Hepatic stellate cell (primary cell): Measurements from ENCODE around the gene FOXF2.
"Not testable (repeated sequence)": the region's sequence is repeated elsewhere in the genome, so short reads cannot be mapped to it uniquely, and the experiment has no call there.

Source experiments
- DNase-seq: peaks from one replicate; pipeline ENCODE4 v3.0.0; 2011; ENCODE audit warnings: low spot score

Gene FOXF2

DNA sequence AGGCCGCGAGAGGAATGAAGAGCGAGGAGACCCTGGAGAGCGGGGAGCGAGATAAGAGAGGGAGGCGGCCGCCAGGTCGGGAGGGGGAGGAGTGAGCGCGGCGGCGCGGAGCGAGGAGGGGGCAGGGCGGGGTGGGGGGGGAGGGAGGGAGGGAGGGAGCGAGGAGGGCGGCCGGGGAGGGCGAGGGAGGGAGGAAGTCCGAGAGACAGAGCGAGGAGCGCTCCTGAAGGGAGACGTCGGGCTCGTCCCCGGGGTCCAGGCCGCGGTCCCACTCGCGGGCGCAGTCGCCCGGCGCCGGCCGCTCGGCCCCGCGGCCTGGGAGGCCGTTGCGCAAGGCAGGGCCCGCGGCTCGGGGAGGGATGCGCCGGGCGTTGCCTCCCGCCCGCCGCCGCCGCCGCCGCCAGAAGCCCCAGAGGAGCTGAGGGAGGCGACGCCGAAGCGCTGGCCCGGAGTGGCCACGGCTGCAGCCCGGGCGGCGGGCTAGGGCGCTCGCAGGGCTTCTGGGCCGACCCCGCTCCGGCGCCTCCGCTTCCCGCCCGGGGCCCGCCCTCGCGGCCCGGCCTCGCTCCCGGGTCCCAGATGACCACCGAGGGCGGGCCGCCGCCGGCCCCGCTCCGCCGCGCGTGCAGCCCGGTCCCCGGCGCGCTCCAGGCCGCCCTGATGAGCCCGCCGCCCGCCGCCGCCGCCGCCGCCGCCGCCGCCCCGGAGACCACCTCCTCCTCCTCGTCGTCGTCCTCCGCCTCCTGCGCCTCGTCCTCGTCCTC, at the start of gene FOXF2:
TSS of gene FOXF2 (plus strand) at position 208 of the 764 bp plus-strand sequence. CDS start at position 580, 372 bp downstream.
- no peak for DNase-seq

DNA sequence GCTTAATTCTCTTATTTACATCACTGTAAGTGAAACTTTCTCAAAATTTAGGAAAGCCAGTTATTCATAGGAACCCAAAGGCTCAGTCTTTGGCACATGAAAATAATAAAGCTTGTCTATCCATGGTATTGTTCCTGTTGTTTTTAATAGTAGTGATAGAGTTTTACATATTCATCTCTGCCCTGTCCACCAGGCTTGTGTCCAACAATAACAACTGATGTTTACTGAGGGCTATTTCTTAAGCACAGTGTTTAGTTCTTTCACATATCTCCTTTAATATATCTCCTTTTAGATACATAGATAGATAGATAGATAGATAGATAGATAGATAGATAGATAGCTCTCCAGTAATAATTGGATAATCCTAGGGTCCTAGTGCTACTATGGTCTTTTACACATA, 43.3 kb upstream of the FOXF2 start:
- no peak for DNase-seq

DNA sequence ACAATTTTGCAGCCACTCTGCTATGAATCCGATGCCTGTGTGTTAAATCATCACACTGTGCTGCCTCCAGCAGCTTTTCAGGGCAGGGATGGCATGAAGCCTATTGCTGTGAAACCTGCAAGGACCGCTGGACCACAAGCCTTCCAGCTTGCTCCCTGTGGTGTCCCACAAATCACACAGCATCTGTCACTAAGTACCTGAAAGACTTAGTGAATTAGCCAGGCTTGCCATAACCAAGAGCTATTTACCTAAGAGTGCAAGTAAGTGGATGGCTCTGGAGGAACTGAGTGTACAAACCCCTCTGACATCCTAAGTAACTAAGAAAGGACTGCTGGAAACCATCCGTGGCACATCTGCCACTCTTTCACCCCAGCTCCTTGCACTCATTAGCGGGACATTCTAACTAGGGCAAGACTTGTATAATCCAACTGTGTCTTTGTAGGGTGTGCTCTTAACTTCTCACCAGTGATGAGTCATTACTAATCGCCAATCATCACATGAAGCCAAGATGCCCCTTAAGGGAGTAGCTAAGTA, 42.8 kb upstream of the FOXF2 start:
- no peak for DNase-seq

DNA sequence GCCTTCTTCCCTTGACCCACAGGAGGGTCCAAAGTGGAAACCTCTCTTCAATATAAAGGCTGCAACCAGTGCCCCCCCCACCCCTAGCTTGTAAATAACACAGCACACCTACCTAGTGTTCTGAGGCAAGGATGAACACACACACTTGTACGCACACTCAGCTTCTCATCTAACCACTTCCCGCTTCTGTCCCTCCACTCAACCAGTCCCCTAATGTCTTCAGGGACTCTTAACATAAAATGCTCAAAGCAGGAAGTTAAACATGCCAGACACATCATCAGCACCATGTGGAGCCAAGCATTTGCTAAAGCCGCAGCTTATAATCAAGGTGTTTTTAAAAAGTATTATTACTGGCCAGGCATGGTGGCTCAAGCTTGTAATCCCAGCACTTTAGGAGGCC, 42.2 kb upstream of the FOXF2 start:
- no peak for DNase-seq

DNA sequence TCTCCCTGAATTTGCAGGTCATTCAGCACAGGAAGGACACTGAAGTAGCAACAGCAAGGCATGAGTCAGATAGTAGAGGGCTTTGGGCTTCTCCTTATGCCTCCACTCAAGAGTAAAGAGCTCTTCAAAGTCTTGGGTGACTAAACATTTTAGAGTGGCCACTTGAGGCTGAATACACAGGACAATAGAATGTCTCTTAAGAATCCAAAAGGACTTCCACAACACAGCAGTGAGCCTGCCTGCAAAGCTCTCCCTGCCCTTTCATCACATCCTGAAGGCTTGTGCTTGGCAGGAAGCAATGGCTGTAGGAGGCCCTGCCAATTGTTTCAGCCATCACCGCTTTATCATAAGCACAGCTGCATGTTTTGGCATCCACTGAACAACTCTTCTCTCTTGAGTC, 40.7 kb upstream of the FOXF2 start:
- DNase-seq = no peak

DNA sequence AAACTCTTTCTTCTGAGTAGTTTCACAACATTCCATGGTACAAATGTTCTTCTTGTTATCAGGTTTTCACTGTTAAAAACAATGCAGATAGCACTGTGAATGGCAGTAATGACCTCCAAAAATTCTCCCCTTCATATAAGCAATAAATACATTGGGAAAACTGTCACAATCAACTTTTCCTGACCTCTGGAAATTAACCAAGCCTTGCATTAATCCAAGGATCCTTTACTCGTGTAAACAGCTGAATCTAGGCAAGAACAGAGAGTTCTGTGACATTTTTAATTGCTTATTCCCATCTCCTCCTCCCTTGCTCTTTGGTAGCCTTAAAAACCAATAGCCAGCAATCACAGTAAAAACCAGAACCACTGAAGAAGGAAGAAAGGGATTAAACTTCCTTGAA, 39.7 kb upstream of the FOXF2 start:
- no peak for DNase-seq

DNA sequence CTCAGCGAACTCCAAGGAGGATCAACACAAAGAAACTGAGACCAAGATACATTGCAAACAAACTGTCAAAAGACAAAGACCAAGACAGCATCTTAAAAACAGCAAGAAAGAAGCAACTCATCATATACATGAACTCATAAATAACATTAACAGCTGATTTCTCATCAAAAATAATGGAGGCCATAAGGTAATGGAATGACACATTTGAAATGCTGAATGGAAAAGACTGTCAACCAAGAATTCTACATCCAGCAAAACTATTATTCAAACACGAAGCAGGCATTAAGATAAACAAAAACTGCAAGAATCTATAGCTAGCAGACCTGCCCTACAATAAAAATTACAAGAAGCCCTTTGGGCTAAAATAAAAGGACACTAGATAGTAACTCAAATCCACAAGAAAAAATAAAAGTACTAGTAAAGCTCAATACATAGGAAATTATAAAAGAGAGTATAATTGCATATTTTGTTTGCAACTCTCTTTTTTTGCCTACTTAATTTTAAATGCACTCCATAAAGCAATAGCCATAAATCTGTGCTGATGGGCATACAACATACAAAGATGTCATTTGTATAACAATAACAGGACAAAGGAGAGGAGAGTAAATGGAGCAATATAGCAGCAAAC, 37.9 kb upstream of the FOXF2 start:
- no peak for DNase-seq

DNA sequence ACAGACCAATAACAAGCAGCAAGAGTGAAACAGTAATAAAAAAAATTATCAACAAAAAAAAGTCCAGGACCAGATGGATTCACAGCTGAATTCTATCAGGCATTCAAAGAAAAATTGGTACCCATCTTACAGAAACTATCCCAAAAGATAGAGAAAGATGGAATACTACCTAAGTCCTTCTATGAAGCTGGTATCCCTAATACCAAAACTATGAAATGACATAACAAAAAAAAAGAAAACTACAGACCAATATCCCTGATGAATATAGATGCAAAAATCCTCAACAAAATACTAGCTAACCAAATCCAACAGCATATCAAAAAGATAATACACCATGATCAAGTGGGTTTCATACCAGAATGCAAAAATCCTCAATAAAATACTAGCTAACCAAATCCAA, 34.3 kb upstream of the FOXF2 start:
- not testable (repeated sequence) for DNase-seq

DNA sequence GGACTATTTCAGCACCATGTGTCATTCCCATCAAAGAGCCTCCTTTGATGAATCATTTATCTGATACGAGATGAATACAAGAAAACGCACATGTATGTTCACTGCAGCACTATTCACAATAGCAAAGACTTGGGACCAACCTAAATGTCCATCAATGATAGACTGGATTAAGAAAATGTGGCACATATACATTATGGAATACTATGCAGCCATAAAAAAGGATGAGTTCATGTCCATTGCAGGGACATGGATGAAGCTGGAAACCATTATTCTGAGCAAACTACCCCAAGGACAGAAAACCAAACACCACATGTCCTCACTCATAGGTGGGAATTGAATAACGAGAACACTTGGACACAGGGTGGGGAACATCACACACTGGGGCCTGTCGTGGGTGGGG, 27.7 kb upstream of the FOXF2 start:
- DNase-seq = not testable (repeated sequence)

DNA sequence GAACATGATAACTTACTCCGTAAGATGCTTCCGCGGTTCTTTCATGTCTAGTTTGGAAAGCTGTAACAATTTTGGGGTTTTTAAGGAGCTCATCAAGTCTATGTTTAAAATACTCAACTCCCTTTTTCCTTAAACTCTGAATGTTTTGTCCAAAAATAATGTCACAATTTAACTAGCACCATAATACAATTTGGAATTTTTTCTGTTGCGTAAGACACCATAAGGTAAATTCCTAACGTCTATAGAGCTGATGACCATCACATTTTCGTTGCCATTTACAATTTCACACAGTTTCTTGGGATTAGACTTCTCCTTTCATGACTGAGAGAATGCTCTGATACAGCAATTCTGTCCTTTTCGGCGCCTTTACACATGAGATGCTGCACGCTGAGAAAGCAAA, 26.7 kb upstream of the FOXF2 start:
- no peak for DNase-seq

DNA sequence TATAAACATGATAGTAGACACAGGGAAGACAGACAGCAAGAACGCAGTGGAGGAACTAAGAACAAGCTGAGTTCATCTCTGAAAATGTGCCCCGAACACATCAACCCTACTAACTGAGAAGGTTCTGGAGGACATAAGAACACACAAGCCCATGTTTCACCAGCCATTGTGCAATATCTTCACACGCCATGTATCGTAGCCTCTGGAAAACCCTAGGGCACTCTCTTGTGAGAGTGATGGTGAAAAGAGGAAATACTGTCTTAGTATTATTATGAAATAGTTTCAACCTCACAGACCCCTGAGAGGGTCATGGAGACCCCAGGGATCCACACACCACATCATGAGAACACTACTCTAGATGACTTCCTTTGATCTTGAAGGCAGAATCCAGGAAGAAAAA, 26.1 kb upstream of the FOXF2 start:
- DNase-seq = no peak

DNA sequence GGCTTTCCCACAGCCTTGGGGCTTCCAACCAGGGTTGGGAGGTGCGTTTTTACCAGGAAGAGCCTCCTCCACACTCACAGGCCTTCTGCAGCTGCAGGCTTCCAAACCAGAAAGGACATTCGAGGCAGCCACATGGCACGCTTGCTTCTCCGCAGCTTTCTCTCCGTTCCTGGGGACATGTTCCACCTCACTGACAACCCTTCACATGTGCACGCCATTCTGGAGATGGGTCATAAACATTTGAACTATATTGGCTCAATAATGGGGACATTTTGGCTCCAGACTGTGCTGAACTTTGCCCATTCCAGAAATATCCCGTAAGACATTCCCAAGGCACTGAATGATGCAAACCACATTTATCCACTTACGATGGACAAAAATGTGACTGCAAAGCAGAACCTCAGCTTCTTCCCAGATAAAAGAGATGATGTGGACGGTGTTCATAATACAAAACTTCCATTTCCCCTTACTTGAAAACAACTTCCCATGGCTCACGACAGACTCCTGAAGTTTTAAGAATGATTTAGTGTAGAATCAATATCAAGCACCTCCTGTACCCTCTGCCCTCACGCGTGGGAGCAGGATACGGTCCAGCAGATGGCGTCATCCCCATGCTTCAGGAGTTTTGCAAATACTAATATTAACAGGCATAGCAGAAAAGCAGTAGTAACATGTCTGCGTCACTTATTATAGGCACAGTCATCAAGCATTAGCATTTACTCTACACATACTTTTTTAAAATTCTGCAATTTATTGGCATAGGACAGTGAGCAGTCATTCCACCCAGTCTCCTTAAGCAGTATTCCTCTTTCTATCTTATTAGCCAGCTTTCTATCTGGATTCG, 25.4 kb upstream of the FOXF2 start:
- no peak for DNase-seq

DNA sequence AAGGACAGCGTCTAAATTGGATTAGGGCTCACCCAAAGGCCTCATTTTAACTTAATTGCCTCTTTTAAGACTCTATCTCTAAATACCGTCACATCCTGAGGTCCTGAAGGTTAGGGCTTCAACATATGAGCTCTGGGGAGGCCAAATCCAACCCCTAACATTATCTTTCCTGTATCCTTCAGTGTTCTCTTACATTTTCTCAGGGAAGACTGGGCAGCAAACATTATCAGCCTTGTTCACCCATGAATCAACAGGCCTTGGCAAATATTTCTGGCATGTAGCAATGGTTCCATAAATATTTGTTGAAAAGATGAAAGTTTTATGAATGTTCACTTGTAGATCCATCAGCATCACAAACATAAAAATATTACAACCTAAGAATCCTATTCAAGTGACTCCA, 24.6 kb upstream of the FOXF2 start:
- DNase-seq = no peak

DNA sequence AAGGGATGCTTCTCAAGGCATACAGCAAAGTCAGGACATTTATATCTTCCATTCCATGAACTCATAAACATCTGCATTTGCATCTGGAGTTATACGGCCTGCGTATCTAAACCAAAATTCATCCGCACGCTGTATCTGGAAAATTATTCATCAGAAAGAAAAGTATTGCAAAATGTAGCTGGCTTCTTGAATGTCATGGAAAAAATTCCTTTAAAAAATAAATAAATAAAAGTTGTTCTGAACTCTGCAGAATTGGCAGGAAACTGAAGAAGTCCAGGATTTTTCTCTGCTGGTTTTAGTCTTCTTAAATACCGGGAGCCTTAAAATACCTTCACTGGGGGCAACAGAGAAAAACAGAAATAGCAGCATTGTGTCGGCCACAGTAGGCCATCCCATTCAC, 23.7 kb upstream of the FOXF2 start:
- no peak for DNase-seq

DNA sequence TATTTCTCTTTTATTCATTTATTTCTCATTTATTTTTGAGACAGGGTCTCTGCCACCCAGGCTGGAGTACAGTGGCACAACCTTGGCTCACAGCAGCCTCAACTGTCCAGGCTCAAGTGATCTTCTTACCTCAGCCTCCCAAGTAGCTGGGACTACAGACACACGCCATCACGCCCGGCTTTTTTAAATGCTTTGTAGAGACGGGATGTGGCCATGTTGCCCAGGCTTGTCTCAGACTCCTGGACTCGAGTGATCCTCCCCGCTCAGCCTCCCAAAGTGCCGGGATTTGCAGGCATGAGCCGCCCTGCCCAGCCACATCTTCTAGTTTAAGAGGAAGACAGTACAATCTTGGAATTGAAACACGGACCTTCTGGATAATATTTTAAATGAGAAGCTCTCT, 21.6 kb upstream of the FOXF2 start:
- DNase-seq = no peak

DNA sequence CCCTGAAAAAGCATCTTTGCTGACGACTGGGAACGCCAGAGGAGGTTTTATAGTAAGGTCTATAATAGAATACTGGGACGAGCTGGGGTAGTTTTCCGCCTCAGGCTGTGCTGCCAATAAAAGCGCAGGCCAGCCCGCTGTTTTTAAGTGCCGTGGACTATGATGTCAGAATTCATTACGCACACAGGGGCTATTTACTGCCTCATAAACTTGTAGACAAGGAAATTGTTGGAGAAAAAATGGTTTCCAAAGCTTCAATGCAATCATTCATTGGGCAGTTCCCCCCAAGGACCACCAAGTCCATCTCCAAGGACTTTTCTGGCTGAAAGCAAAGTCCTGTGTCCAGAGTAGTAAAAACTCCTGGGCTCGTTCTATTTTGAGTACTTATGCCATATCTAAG, 20.4 kb upstream of the FOXF2 start:
- no peak for DNase-seq

DNA sequence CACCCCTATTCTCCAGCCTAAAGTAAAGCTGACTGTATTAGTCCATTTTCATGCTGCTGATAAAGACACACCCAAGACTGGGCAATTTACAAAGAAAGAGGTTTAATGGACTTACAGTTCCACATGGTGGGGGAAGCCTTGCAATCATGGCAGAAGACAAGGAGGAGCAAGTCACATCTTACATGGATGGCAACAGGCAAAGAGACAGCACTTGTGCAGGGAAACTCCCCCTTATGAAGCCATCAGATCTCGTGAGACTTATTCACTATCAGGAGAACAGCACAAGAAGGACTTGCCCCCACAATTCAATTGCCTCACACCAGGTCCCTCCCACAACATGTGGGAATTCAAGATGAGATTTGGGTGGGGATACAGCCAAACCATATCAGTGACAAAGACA, 19.7 kb upstream of the FOXF2 start:
- DNase-seq = not testable (repeated sequence)

DNA sequence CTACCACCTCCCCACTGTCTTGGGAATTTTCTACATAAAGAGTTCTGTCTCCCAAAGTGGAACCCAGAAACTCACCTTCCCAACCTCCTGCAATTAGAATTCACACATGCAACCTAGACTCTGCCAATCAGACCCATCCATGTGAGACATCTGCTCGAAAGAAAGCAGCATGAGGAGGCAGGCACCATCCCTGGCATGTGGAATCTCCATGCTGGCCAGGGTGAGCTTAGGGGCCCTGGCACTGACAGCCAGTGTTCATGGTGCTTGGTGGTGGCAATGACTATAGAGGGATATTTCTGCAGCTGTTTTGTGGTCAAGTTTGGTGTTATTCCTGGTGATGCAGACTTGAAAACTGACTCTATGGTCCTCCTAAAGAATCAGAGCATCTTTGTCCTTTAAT, 17.4 kb upstream of the FOXF2 start:
- no peak for DNase-seq

DNA sequence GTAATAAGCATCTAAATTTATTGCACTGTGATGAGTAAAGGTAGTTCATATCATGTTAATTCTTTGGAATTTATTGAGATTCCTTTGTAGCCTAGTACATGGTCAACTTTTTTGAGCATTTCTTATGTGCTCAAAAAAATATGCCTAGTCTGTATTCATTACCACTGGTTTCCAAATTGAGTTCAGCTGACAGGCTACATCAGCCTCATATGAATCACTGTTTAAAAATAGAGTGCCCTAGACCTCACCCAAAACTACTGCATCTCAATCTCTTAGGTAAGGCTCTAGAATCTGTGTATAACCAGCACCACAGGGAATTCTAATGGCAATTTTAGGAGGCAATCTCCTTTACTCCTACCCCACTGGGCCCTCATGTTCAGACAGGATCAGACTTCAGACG, 16.7 kb upstream of the FOXF2 start:
- DNase-seq = no peak

DNA sequence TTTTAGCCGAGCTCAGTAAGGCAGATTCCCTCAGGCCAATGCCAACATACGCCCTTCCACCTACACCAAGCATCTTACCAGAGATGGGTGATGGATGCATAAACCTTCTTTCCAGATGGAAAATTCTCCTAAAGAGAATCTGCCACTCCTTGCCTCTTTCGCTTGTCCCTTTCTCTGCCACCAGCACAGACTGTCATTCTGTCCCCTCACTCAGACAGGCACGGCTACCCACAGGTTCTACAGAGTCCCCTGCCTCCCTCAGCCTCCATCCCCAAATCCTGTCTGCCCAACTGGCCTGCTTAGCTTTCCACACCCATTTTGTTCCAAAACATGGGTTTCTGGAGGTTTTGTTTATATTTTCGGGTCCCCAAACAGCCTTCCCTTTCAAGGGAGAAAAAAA, 12.7 kb upstream of the FOXF2 start:
- no peak for DNase-seq

DNA sequence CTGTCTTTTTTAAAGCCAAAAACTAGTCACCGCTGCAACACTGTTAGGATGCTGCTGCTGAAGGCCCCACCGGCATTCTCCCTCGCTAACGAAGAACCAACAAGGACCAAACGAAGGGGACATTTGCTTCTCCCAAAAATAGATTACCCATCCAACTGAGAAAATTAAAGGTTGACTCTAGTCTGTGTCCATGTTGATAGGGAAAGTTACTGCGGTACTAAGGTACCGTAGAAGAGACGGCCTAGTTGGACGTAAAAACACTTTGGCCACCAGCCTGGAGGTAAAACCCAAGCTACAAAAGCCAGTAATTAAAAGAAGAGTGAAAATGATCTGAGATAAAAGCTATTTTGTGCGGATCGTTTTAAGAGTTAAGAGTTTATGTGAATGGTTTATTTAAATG, 11.8 kb upstream of the FOXF2 start:
- no peak for DNase-seq

DNA sequence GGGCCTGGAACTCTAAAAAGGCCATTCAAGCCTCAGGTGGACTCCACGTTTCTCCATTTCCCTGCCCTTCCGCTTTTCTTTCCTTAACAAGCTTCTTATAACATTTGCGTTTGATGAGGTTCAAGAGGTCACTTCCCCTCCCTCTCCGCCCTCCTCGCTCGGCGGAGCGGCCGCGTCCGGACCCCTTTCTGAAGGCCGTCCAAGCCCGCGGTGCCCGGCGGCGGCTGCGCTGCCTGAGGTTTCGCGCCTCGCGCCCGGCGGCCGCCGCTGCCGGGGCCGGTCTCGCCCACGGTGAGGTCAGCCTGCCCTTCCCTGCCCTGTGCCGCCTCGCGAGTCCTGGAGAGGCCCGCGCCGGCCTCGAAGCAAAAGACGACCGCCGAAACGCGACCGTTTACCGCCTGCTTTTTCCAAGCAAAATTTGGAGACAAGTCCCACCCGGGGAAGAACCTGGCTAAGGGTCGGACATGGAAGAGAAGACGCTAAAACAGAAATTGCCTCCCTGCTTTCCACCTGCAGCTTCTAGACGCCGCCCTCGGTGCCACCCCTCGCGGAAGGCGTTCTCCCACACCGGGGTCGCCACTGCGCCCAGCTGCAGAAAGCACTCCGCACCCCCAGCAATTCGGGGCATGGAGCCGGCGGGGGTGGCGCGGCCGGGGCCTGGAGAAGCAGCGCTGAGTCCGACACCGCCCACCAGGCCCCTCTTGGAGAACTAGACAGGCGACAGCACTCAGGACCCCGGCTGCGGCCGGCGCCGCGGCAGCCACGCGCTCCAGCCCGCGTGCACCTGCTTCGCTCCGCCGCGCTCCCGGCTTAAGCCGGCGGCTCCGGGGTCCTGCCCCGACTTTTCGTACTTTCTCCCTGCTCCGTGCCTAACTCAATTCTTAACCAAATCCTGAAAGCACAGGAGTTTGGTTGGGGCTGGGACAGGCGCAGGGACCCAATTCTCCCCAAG, 11.0 kb upstream of the FOXF2 start:
- no peak for DNase-seq
